ENCODE measurements around the gene ZBTB6. TPM values are rescaled to one million over a fixed set of nuclear protein-coding genes. Genes with fewer than 3 reads are reported as not detected.
"Not testable (repeated sequence)": the region's sequence is repeated elsewhere in the genome, so short reads cannot be mapped to it uniquely, and the experiment has no call there.

ZBTB6 gene
- polyA plus RNA-seq, 3 donors = 12.2 to 13.6 (median 13.6) TPM

DNA sequence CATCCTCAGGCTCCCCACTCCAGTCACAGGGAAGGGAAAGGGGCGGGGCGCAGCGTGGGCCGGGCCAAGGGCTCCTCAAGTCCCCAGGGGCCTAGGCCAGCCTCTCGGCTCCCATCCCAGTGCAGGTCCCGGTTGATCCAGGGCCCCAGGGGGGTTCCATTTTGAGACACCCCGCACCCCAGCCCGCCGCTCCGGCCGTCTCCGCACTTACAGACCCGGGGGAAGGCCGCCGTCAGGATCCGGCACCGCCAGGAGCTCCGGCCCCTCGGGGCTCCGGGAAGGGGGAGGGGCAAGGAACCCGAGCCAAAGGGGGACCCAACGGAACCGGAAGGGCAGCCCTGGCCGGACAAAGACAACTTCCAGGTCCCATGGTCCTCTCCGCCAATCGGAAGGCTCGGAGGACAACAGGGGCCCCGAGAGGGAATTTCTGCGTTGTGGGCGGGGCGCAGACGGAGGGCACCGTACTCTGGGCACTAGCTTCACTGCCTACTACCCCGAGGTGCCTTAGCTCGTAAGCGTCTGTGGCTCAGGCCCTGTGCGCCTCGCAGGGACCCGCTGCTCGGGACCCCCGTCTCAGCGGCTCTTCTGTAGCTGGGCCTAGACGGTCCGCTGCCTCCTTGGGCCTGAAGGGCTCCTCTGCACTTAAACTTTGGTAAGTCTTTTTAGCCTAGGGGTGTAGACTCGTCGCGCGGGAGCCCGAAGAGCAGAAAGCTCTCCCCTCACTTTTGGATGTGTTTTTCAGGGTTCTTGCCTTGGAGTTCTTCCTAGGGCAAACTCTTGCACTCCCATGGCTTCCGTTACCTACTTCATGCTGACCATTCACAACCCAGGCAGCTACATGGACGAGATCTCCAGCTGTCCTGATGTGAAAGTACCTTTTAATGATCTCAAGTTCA, 18.4 kb upstream of the ZBTB6 start, which contains the start of gene ZBTB26:
Gene ZBTB26, minus strand, starts transcription at position 287 of the 896 bp plus-strand sequence. CDS start 11,578 bp downstream, outside the sequence.
- peak; percentile 95 for DNase-seq

- DNase-seq = no peak
Measured at GRCh38 chr9:122930541-122931225, 17.6 kb upstream of the ZBTB6 start.

DNA sequence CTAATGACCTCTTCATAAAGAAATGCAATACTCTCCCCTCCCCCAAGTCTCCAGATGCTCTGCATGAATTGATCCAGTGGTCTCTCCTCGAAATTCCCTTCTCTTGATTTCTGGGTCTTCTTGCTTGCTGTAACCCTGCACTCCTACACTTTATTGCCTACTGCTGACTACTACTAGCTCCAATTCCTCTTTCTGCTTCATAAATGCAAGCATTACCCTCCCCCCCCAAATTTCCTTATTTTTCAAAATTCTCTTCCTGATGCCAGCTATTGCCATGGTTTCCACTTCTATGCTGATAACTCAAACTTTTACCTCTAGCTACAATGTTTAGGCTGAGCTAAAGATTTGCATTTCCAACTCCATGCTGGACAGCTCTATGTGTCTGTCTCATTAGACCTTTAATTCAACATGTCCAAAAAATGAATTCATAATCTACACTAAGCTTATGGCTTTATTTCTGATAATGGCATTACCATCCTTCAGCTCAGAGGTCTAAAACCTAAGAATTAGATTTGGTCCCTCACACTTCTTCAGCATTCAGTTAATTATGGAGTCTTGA, 16.8 kb upstream of the ZBTB6 start:
- no peak for DNase-seq

DNA sequence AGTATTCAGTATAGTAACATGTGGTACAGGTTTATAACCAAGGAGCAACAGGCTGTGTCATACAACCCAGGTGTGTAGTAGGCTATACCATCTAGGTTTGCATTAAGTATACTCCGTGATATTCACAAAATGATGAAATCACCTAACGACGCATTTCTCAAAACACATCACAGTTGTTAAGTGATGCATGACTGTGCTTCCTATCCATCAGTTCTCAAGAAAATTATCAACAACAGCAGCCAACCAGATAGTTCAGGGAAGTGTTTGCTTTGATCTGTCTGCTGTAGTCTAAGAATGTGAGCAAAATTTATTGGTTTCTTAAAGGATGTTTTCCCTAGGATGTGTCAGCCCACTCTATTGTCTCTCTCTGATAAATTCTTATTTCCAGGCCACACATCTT, 10.8 kb upstream of the ZBTB6 start:
- DNase-seq = no peak

DNA sequence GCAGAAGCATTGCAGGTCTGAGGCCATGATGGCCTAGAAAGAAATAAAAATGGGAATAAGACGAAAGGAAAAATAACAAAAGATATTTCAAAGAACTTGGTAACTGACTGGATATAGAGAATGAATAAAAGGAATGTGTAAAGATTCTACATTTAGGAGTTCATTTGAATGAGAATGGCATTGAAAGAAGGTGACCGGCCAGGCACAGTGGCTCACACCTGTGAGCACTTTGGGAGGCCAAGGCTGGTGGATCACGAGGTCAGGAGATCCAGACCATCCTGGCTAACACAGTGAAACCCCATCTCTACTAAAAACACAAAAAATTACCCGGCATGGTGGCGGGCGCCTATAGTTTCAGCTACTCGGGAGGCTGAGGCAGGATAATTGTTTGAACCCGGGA, 9.6 kb upstream of the ZBTB6 start:
- DNase-seq = no peak

DNA sequence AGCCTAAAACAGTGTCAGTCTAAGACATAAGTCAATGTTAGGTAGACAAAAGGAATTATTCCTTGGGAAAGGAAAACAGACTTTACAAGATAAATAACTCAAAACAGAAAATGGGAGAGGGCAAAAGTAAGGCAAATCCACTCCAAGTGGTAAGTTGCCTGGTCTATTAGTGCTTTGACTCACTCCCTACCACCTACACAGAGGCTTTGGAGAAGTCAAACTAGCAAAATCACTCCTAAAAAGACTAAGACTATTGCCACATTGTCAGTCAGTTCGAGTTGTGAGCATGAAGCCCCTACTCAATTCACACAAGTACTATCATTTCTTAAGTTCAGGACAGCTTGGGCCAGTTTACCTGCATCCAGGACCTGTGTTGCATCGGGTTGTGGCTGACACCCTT, 5.2 kb upstream of the ZBTB6 start:
- no peak for DNase-seq

DNA sequence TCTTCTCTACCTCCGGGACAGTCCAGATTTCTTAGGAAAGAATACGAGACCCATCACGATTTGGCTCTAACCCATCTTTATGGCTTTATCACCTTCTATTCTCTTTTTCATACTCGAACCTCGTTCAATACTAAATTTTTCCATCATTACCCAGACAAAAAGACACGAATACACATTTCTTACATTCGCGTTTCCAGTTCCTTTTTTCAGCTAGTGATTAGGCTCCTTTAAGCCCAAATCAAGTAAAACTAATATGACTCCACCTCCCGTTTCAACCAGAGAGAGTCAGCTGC, 506 bp downstream of the ZBTB6 start:
- DNase-seq = no peak

DNA sequence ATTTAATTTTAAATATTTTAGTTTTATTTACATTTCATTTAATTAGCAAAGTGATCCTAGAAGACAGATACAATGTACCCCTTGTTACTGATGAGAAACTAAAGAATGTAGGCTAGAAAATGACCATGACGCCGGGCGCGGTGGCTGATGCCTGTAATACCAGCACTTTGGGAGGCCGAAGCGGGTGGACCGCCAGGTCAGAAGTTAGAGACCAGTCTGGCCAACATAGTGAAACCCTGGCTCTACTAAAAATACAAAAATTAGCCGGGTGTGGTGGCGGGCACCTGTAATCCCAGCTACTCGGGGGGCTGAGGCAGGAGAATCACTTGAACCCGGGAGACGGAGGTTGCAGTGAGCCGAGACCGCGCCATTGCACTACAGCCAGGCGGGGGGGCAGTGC, 7.0 kb downstream of the ZBTB6 start:
- DNase-seq = not testable (repeated sequence)

- DNase-seq = peak; percentile 100
Measured at GRCh38 chr9:122904823-122905710, 8.1 kb downstream of the ZBTB6 start, which contains the start of gene RC3H2. Gene RC3H2 (minus strand): TSS chr9:122905359. CDS start chr9:122897509, 7,850 bp downstream.

DNA sequence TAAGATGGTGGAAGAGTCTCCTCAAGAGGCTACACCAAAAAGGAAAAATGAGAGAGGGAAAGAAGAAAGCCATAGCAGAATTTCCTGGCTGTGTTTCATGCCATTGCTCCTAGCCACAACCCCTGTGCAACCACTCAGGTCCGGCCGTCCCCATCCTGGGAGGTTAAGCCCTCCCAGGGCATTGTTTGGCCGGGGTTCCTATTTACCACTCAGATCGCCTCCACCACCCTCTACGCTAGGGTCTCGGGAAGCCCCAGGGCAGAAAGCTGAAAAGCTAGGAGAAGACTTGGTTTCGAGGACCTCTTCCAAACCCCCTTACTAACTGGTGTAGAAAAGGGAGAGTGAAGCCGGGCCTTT, 8.7 kb downstream of the ZBTB6 start:
- peak; percentile 30 for DNase-seq

GRCh38 chr9:122900791-122901190, 12.3 kb downstream of the ZBTB6 start:
- DNase-seq = no peak

- no peak for DNase-seq
Measured at GRCh38 chr9:122897969-122898368, 15.2 kb downstream of the ZBTB6 start.

- DNase-seq = no peak
Measured at GRCh38 chr9:122888480-122888879, 24.6 kb downstream of the ZBTB6 start.

DNA sequence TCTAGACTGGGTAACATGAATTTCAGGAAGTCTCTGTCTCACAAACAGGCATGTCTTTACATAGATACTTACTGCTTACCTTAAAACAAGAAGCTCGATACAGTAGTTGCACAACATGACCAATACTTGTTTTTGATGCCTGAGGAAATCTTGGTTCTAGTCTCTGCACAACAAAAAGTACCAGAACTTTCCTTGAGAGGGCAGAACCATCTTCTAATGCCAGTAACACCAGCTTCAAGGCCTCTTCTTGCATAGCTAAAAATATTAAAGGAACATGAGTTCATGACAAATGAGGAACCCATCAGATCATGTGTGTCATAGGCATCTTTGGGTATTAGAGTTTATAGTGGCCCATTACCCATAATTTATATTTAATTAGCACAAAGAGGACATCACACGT, 30.0 kb downstream of the ZBTB6 start:
- no peak for DNase-seq

DNA sequence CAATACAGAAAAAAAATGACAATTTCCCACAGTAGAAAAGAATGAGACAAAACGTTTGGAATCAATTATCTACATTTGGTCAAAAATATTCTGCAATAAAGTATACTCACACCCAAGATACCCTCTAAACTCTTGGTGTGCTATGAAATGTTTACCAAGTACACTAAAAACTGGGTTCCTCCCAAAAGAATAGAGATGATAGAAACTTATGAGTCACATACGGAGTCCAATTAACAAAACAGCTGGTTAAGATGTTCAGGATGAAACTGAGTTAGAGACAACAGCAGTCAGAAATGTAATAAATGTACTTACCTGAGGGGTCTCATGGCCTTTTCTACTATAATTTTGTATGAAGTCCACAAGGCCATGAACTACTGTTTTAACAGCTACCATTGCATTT, 33.7 kb downstream of the ZBTB6 start:
- no peak for DNase-seq

- DNase-seq = no peak
Measured at GRCh38 chr9:122875523-122875922, 37.6 kb downstream of the ZBTB6 start.

DNA sequence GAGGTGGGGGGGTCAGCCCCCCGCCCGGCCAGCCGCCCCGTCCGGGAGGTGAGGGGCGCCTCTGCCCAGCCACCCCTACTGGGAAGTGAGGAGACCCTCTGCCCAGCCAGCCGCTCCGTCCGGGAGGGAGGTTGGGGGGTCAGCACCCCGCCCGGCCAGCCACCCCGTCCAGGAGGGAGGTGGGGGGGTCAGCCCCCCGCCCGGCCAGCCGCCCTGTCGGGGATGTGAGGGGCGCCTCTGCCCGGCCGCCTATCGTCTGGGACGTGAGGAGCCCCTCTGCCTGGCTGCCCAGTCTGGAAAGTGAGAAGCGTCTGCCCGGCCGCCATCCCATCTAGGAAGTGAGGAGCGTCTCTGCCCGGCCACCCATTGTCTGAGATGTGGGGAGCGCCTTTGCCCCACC, 45.8 kb downstream of the ZBTB6 start:
- DNase-seq = not testable (repeated sequence)

GRCh38 chr9:122866079-122866478, 47.0 kb downstream of the ZBTB6 start:
- no peak for DNase-seq

GRCh38 chr9:122865300-122865699, 47.8 kb downstream of the ZBTB6 start:
- DNase-seq = no peak

- no peak for DNase-seq
Measured at GRCh38 chr9:122863407-122863806, 49.7 kb downstream of the ZBTB6 start.

DNA sequence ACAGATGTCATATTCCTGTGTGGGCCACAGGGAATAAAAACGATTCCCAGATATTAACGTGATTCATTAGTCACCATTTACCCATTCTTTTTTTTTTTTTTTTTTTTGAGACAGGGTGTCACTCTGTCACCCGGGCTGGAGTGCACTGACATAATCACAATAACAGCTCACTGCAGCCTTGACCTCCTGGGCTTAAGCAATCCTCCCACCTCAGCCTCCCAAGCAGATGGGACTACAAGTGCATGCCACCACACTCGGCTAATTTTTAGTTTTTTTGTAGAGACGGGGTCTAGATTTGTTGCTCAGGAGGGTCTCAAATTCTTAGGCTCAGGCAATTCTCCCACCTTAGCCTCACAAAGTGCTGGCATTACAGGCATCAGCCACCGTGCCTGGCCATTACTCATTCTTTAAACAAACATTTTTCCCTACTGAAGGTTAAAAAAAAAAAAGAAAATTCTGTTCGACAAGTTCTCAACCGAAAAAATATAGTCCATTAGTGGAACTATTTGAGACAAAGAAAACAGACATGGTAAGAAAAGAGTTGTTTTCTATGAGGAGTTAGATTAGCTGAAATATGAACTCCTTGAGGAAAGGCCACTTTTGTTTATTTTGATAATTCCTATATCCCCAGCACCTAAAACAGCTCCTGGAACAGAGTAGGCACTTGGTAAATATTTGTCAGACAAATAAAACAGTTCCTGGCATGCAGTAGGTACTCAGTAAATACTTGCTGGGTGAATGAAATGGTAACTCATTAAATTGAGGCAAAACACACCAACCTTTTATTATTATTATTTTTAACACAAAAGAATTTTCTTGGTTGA, 52.6 kb downstream of the ZBTB6 start:
- no peak for DNase-seq

All from renal pelvis (tissue), 4 donors.